ENCODE measurements around the gene PDGFD. TPM values are rescaled to one million over a fixed set of nuclear protein-coding genes. Genes with fewer than 3 reads are reported as not detected.

PDGFD gene
- total RNA-seq, 1 experiment from 2014 or later, result 1.7 TPM

DNA sequence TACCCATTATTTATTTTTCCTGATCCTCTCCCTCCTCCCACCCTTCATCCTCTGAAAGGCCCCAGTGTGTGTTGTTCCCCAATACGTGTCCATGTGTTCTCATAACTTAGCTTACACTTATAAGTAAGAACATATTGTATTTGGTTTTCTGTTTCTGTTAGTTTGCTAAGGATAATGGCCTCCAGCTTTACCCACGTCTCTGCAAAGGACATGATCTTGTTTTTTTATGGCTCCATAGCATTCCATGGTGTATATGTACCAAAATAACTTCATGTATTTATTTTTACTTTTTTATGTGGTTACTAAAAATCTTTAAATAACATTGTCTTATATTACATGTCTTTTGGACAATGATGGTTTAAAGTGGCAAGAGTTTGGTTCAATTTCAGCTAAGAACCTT lies 15.2 kb downstream of the PDGFD start:
- H3K27me3 ChIP-seq (ENCODE audit: insufficient read depth, low read length), result no peaks in the 10 kb centered on the region
- no peak overlapping the region for H2AFZ ChIP-seq (ENCODE audit: low read length)
- no peak for DNase-seq
- WGBS (ENCODE audit: extremely low coverage, insufficient read length, low lambda C conversion rate), result no CpG with 5 or more reads among the region's 2 CpGs
- no peak overlapping the region for H2BK20ac ChIP-seq (ENCODE audit: low read depth, low read length, poor library complexity, severe bottlenecking)
- H3K79me1 ChIP-seq (ENCODE audit: insufficient read depth, low read depth, low read length, poor library complexity, severe bottlenecking), result no peaks in the 10 kb centered on the region
- H2AK5ac ChIP-seq (ENCODE audit: insufficient read length, low read length), result no peak overlapping the region
- H3K4me1 ChIP-seq (ENCODE audit: insufficient read depth, low read length), result no peaks in the 10 kb centered on the region
- H3K18ac ChIP-seq (ENCODE audit: insufficient read length, low read depth, low read length), result no peak overlapping the region
- no peak overlapping the region for H3T11ph ChIP-seq (ENCODE audit: low read length)
- no peak overlapping the region for H3K4me3 Mint-ChIP-seq
- H3K56ac ChIP-seq (ENCODE audit: insufficient read length, low read depth, low read length), result no peak overlapping the region
- H2BK120ac ChIP-seq (ENCODE audit: low read depth, low read length, poor library complexity, severe bottlenecking), result no peak overlapping the region
- no peaks in the 10 kb centered on the region for H3K79me2 ChIP-seq (ENCODE audit: insufficient read depth, low read length)
- peaks cover 4 to 6% of the 10 kb centered on the region in 2 experiments for H3K9me3 Mint-ChIP-seq
- H2BK12ac ChIP-seq (ENCODE audit: insufficient read length, low read depth, low read length), result no peak overlapping the region
- H4K5ac ChIP-seq (ENCODE audit: insufficient read length, low read depth, low read length), result no peak overlapping the region
- no peak overlapping the region for H3K14ac ChIP-seq (ENCODE audit: insufficient read depth, low read length)
- H3K9me3 ChIP-seq (ENCODE audit: control insufficient read depth, low read depth, low read length), result no peaks in the 10 kb centered on the region
- no peak overlapping the region for H4K8ac ChIP-seq (replicated peaks; ENCODE audit: insufficient read length, low read depth, low read length)
- H3K27ac ChIP-seq (ENCODE audit: insufficient read length, low read depth, low read length), result no peak overlapping the region
- no peak overlapping the region for H3K27ac Mint-ChIP-seq
- H3K23me2 ChIP-seq (ENCODE audit: insufficient read length, low read depth, low read length, poor library complexity, severe bottlenecking), result no peaks in the 10 kb centered on the region
- H3K27me3 Mint-ChIP-seq (ENCODE audit: low read depth), result no peaks in the 10 kb centered on the region
- no peak for TF ChIP-seq CTCF (conservative IDR thresholded peaks at IDR 0.05)
- H3K4ac ChIP-seq (ENCODE audit: low read depth, low read length), result no peak overlapping the region
- H3K9ac ChIP-seq (ENCODE audit: extremely low read depth, insufficient read length, low read length), result no peak overlapping the region
- H4K20me1 ChIP-seq (ENCODE audit: control insufficient read depth, insufficient read depth, insufficient read length), result no peaks in the 10 kb centered on the region
- peaks cover 2 to 9% (median 5%) of the 10 kb centered on the region in 3 experiments; a peak in 4 of 7 replicates for H3K36me3 Mint-ChIP-seq (ENCODE audit: insufficient read depth in 1 of 3, low read depth in 3 of 3)
- no peak overlapping the region for H2BK15ac ChIP-seq (ENCODE audit: low read depth, low read length)
- no peak overlapping the region for H3K23ac ChIP-seq (ENCODE audit: insufficient read length, low read depth, low read length)
- H4K91ac ChIP-seq (ENCODE audit: insufficient read length, low read depth, low read length), result no peak overlapping the region
- H2BK5ac ChIP-seq (ENCODE audit: insufficient read length, low read length), result no peak overlapping the region
- H3K4me1 Mint-ChIP-seq, result peaks cover 4 to 8% of the 10 kb centered on the region in 2 experiments
- H3K4me2 ChIP-seq (ENCODE audit: insufficient read depth, insufficient read length, low read length), result no peak overlapping the region
